Measurements from ENCODE around the gene HK1. TPM values are rescaled to one million over a fixed set of nuclear protein-coding genes. Genes with fewer than 3 reads are reported as not detected.
"Not testable (repeated sequence)": the region's sequence is repeated elsewhere in the genome, so short reads cannot be mapped to it uniquely, and the experiment has no call there.

HK1 gene
- total RNA-seq, 1 donor from 2014 or later, result 185 TPM

GRCh38 chr10:69270990-69271389, 7.3 kb upstream of the HK1 start:
- intact Hi-C loops (cut with micrococcal nuclease), result no loop called here
- Mint-ChIP-seq H3K4me1 (peaks cover 6% of the 10 kb centered on the region), H3K4me3 (no peak overlapping the region), H3K9me3 (no peaks in the 10 kb centered on the region), H3K27ac (no peak overlapping the region), H3K36me3 (ENCODE audit: low read depth) (no peaks in the 10 kb centered on the region), H3K27me3 (peaks cover 13% of the 10 kb centered on the region)
- no peak for DNase-seq

GRCh38 chr10:69272624-69273023, 5.7 kb upstream of the HK1 start:
- Mint-ChIP-seq H3K4me3 (no peak overlapping the region), H3K27me3 (peaks cover 8% of the 10 kb centered on the region), H3K36me3 (ENCODE audit: low read depth) (no peaks in the 10 kb centered on the region), H3K4me1 (peaks cover 6% of the 10 kb centered on the region), H3K27ac (no peak overlapping the region), H3K9me3 (no peaks in the 10 kb centered on the region)
- DNase-seq, result no peak
- intact Hi-C loops (cut with micrococcal nuclease), result no loop called here

- intact Hi-C loops (cut with micrococcal nuclease), result no loop called here
- Mint-ChIP-seq H3K27me3 (peaks cover 4% of the 10 kb centered on the region), H3K36me3 (ENCODE audit: low read depth) (no peaks in the 10 kb centered on the region), H3K4me1 (peaks cover 6% of the 10 kb centered on the region), H3K9me3 (no peaks in the 10 kb centered on the region), H3K4me3 (no peak overlapping the region), H3K27ac (no peak overlapping the region)
- no peak for DNase-seq
Observed at GRCh38 chr10:69275444-69275843, 2.9 kb upstream of the HK1 start.

GRCh38 chr10:69276503-69276902, 1.8 kb upstream of the HK1 start:
- H3K36me3 Mint-ChIP-seq (ENCODE audit: low read depth), result no peaks in the 10 kb centered on the region
- no peak for DNase-seq
- no peaks in the 10 kb centered on the region for H3K9me3 Mint-ChIP-seq
- intact Hi-C loops (cut with micrococcal nuclease), result no loop called here
- peaks cover 9% of the 10 kb centered on the region for H3K27me3 Mint-ChIP-seq
- H3K4me3 Mint-ChIP-seq, result no peak overlapping the region
- H3K4me1 Mint-ChIP-seq, result peaks cover 4% of the 10 kb centered on the region
- H3K27ac Mint-ChIP-seq, result no peak overlapping the region

- intact Hi-C loops (cut with micrococcal nuclease), result no loop called here
- H3K36me3 Mint-ChIP-seq (ENCODE audit: low read depth), result no peaks in the 10 kb centered on the region
- H3K9me3 Mint-ChIP-seq, result no peaks in the 10 kb centered on the region
- peaks cover 14% of the 10 kb centered on the region for H3K27me3 Mint-ChIP-seq
- DNase-seq, result no peak
- H3K4me3 Mint-ChIP-seq, result no peak overlapping the region
- H3K4me1 Mint-ChIP-seq, result no peaks in the 10 kb centered on the region
- no peak overlapping the region for H3K27ac Mint-ChIP-seq
Observed at GRCh38 chr10:69279110-69279509, 814 bp downstream of the HK1 start.

- Mint-ChIP-seq H3K9me3 (no peaks in the 10 kb centered on the region), H3K4me3 (no peak overlapping the region), H3K27ac (no peak overlapping the region), H3K27me3 (peaks cover 17% of the 10 kb centered on the region), H3K36me3 (ENCODE audit: low read depth) (no peaks in the 10 kb centered on the region), H3K4me1 (no peaks in the 10 kb centered on the region)
- intact Hi-C loops (cut with micrococcal nuclease), result no loop called here
- DNase-seq, result no peak
Observed at GRCh38 chr10:69281507-69282413, 3.5 kb downstream of the HK1 start.

GRCh38 chr10:69284402-69284801, 6.1 kb downstream of the HK1 start:
- H3K4me1 Mint-ChIP-seq; H3K27ac Mint-ChIP-seq; DNase-seq; H3K9me3 Mint-ChIP-seq; intact Hi-C loops (cut with micrococcal nuclease); H3K36me3 Mint-ChIP-seq (ENCODE audit: low read depth); H3K4me3 Mint-ChIP-seq: not testable (repeated sequence)
- peaks cover 22% of the 10 kb centered on the region for H3K27me3 Mint-ChIP-seq

GRCh38 chr10:69285699-69286098, 7.4 kb downstream of the HK1 start:
- no peak for DNase-seq
- Mint-ChIP-seq H3K27ac (no peak overlapping the region), H3K4me3 (no peak overlapping the region), H3K9me3 (no peaks in the 10 kb centered on the region), H3K36me3 (ENCODE audit: low read depth) (no peaks in the 10 kb centered on the region), H3K27me3 (peaks cover 20% of the 10 kb centered on the region), H3K4me1 (no peaks in the 10 kb centered on the region)
- intact Hi-C loops (cut with micrococcal nuclease), result no loop called here

- no peaks in the 10 kb centered on the region for H3K36me3 Mint-ChIP-seq (ENCODE audit: low read depth)
- no peaks in the 10 kb centered on the region for H3K4me1 Mint-ChIP-seq
- H3K4me3 Mint-ChIP-seq, result no peak overlapping the region
- no peaks in the 10 kb centered on the region for H3K9me3 Mint-ChIP-seq
- peaks cover 12% of the 10 kb centered on the region for H3K27me3 Mint-ChIP-seq
- no peak overlapping the region for H3K27ac Mint-ChIP-seq
- DNase-seq, result no peak
- intact Hi-C loops (cut with micrococcal nuclease), result no loop called here
Observed at GRCh38 chr10:69287181-69287580, 8.9 kb downstream of the HK1 start.

- Mint-ChIP-seq H3K36me3 (ENCODE audit: low read depth) (no peaks in the 10 kb centered on the region), H3K27me3 (peaks cover 12% of the 10 kb centered on the region), H3K4me3 (no peak overlapping the region), H3K4me1 (no peaks in the 10 kb centered on the region), H3K27ac (no peak overlapping the region), H3K9me3 (no peaks in the 10 kb centered on the region)
- intact Hi-C loops (cut with micrococcal nuclease), result no loop called here
- no peak for DNase-seq
Observed at GRCh38 chr10:69290993-69291392, 12.7 kb downstream of the HK1 start.

- no peak for DNase-seq
- Mint-ChIP-seq H3K36me3 (ENCODE audit: low read depth) (no peaks in the 10 kb centered on the region), H3K27me3 (peaks cover 11% of the 10 kb centered on the region), H3K9me3 (no peaks in the 10 kb centered on the region), H3K4me3 (no peak overlapping the region), H3K27ac (no peak overlapping the region), H3K4me1 (no peaks in the 10 kb centered on the region)
- intact Hi-C loops (cut with micrococcal nuclease), result no loop called here
Observed at GRCh38 chr10:69292459-69292858, 14.2 kb downstream of the HK1 start.

- peaks cover 10% of the 10 kb centered on the region for H3K27me3 Mint-ChIP-seq
- H3K27ac Mint-ChIP-seq, result no peak overlapping the region
- no peaks in the 10 kb centered on the region for H3K4me1 Mint-ChIP-seq
- H3K36me3 Mint-ChIP-seq (ENCODE audit: low read depth), result no peaks in the 10 kb centered on the region
- intact Hi-C loops (cut with micrococcal nuclease), result no loop called here
- no peaks in the 10 kb centered on the region for H3K9me3 Mint-ChIP-seq
- DNase-seq, result no peak
- H3K4me3 Mint-ChIP-seq, result no peak overlapping the region
Observed at GRCh38 chr10:69295027-69295636, 16.8 kb downstream of the HK1 start.

- DNase-seq, result no peak
- intact Hi-C loops (cut with micrococcal nuclease), result no loop called here
- Mint-ChIP-seq H3K4me3 (no peak overlapping the region), H3K9me3 (no peaks in the 10 kb centered on the region), H3K27me3 (peaks cover 10% of the 10 kb centered on the region), H3K27ac (no peak overlapping the region), H3K36me3 (ENCODE audit: low read depth) (no peaks in the 10 kb centered on the region), H3K4me1 (peaks cover 2% of the 10 kb centered on the region)
Observed at GRCh38 chr10:69303632-69304051, 25.3 kb downstream of the HK1 start.

- intact Hi-C loops (cut with micrococcal nuclease), result no loop called here
- Mint-ChIP-seq H3K27me3 (peaks cover 8% of the 10 kb centered on the region), H3K36me3 (ENCODE audit: low read depth) (no peaks in the 10 kb centered on the region), H3K9me3 (no peaks in the 10 kb centered on the region), H3K4me1 (peaks cover 2% of the 10 kb centered on the region), H3K4me3 (no peak overlapping the region), H3K27ac (no peak overlapping the region)
- DNase-seq, result no peak
Observed at GRCh38 chr10:69306421-69306820, 28.1 kb downstream of the HK1 start.
